Measurements from ENCODE around the gene MTUS2.
A peak's percentile ranks its signal among the peaks of the same experiment; 100 is the strongest.

The MTUS2 gene

GRCh38 chr13:29369060-29369743, 549.1 kb downstream of the MTUS2 start:
- ChIA-PET POLR2A (interaction anchor here (0.6 kb wide), 1 partner anchor 9 kb away, joined by 3 read pairs; no protein-coding TSS in a partner anchor), CTCF (interaction anchor here (1.1 to 1.2 kb wide), 2 partner anchors 13 to 556 kb away, joined by 3 to 4 read pairs; no protein-coding TSS in a partner anchor)

GRCh38 chr13:29379281-29379680, 559.1 kb downstream of the MTUS2 start:
- H3K27ac ChIP-seq (ENCODE audit: insufficient read depth in 1 of 2, low read depth in 1 of 2, low read length in 2 of 2, poor library complexity in 1 of 2, severe bottlenecking in 2 of 2): no peak overlapping the region
- no peaks in the 10 kb centered on the region for H3K4me1 ChIP-seq (ENCODE audit: control extremely low read depth in 1 of 4, control insufficient read depth in 4 of 4, insufficient read depth in 4 of 4, low read length in 3 of 4)
- no peaks in the 10 kb centered on the region for H3K27me3 ChIP-seq (replicated peaks in 2 of 5; ENCODE audit: control insufficient read depth in 4 of 5, insufficient read depth in 5 of 5, low read length in 4 of 5)
- DNase-seq: no peak
- ChIA-PET POLR2A (no interaction called here), CTCF (no interaction called here)
- peaks cover 2 to 11% (median 7%) of the 10 kb centered on the region in 5 experiments for H3K9me3 ChIP-seq (ENCODE audit: control extremely low read depth in 1 of 5, control insufficient read depth in 4 of 5, insufficient read depth in 2 of 5, low read depth in 1 of 5, low read length in 4 of 5)
- no peak overlapping the region for H3K4me3 ChIP-seq (ENCODE audit: control insufficient read depth in 1 of 7, extremely low read depth in 1 of 7, insufficient read depth in 4 of 7, low read depth in 2 of 7, low read length in 6 of 7)
- WGBS (ENCODE audit: insufficient coverage): 97% methylated on average over 3 of the region's 4 CpGs
- no peaks in the 10 kb centered on the region for H3K36me3 ChIP-seq (ENCODE audit: control insufficient read depth in 4 of 4, insufficient read depth in 4 of 4, low read length in 3 of 4)

More at GRCh38 chr13:29369060-29369743, 549.1 kb downstream of the MTUS2 start:
- peak; percentile 66 to 91 (median 86) for DNase-seq
- H3K36me3 ChIP-seq (ENCODE audit: control insufficient read depth in 4 of 4, insufficient read depth in 4 of 4, low read length in 3 of 4): no peaks in the 10 kb centered on the region
- H3K27me3 ChIP-seq (replicated peaks in 2 of 5; ENCODE audit: control insufficient read depth in 4 of 5, insufficient read depth in 5 of 5, low read length in 4 of 5): peaks cover 0 to 5% (median 0%) of the 10 kb centered on the region in 5 experiments
- no peak overlapping the region for H3K27ac ChIP-seq (ENCODE audit: insufficient read depth in 1 of 2, low read depth in 1 of 2, low read length in 2 of 2, poor library complexity in 1 of 2, severe bottlenecking in 2 of 2)
- peaks cover 0 to 7% (median 3%) of the 10 kb centered on the region in 4 experiments for H3K4me1 ChIP-seq (ENCODE audit: control extremely low read depth in 1 of 4, control insufficient read depth in 4 of 4, insufficient read depth in 4 of 4, low read length in 3 of 4)
- H3K4me3 ChIP-seq (ENCODE audit: control insufficient read depth in 1 of 7, extremely low read depth in 1 of 7, insufficient read depth in 4 of 7, low read depth in 2 of 7, low read length in 6 of 7): no peak overlapping the region
- 10% methylated on average over 8 of the region's 8 CpGs for WGBS (ENCODE audit: insufficient coverage)
- H3K9me3 ChIP-seq (ENCODE audit: control extremely low read depth in 1 of 5, control insufficient read depth in 4 of 5, insufficient read depth in 2 of 5, low read depth in 1 of 5, low read length in 4 of 5): peaks cover 0 to 5% (median 0%) of the 10 kb centered on the region in 5 experiments

DNA sequence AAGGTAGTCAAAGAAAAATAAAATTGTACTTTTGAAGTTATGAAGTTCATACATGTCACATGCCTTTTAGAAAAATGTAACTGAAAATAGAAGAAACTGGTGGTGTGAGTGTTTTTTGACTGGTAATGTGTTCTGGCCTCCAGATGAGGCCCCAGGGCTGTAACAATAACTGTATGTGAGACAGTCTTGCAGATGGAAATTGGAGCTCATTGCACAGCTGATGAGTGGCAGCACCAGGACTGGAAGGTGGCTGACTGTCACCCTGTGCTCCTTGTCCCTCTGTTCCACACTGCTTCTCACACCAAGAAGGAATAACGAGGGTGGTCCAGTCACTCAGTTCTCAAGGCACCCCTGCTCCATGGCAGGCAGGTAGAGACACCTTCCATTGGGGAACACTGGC, 559.7 kb downstream of the MTUS2 start:
- CTCF ChIA-PET: no interaction called here
- Histone ChIP-seq H3K4me3 (ENCODE audit: control insufficient read depth in 1 of 7, extremely low read depth in 1 of 7, insufficient read depth in 4 of 7, low read depth in 2 of 7, low read length in 6 of 7) (no peak overlapping the region), H3K27ac (ENCODE audit: insufficient read depth in 1 of 2, low read depth in 1 of 2, low read length in 2 of 2, poor library complexity in 1 of 2, severe bottlenecking in 2 of 2) (no peak overlapping the region), H3K4me1 (ENCODE audit: control extremely low read depth in 1 of 4, control insufficient read depth in 4 of 4, insufficient read depth in 4 of 4, low read length in 3 of 4) (no peaks in the 10 kb centered on the region), H3K27me3 (replicated peaks in 2 of 5; ENCODE audit: control insufficient read depth in 4 of 5, insufficient read depth in 5 of 5, low read length in 4 of 5) (no peaks in the 10 kb centered on the region), H3K9me3 (ENCODE audit: control extremely low read depth in 1 of 5, control insufficient read depth in 4 of 5, insufficient read depth in 2 of 5, low read depth in 1 of 5, low read length in 4 of 5) (peaks cover 1 to 11% (median 7%) of the 10 kb centered on the region in 5 experiments), H3K36me3 (ENCODE audit: control insufficient read depth in 4 of 4, insufficient read depth in 4 of 4, low read length in 3 of 4) (no peaks in the 10 kb centered on the region)
- POLR2A ChIA-PET: no interaction called here
- 0% methylated on average over 1 of the region's 1 CpG for WGBS (ENCODE audit: insufficient coverage)
- DNase-seq: no peak

DNA sequence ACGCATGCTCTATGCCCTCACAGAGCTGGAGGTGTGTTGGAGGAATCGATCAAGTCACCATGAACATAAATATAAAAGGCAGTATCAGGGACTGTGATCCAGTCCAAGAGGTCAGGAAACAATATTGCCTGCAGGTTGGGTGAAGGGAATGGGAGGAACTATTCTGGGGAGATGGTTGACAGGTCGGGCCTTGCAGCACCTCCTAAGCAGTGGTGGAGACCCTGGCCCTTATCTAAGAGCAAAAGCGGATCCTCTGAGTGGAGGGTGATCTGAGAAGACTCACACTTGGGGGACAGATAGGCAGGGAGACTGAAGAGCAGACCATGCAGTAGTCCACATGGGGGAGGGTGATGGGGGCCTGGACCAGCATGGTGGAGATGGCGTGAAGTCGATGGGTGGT, 561.9 kb downstream of the MTUS2 start:
- ChIA-PET CTCF (no interaction called here), POLR2A (no interaction called here)
- 97% methylated on average over 4 of the region's 6 CpGs for WGBS (ENCODE audit: insufficient coverage)
- no peak for DNase-seq
- Histone ChIP-seq H3K4me3 (ENCODE audit: control insufficient read depth in 1 of 7, extremely low read depth in 1 of 7, insufficient read depth in 4 of 7, low read depth in 2 of 7, low read length in 6 of 7) (no peak overlapping the region), H3K9me3 (ENCODE audit: control extremely low read depth in 1 of 5, control insufficient read depth in 4 of 5, insufficient read depth in 2 of 5, low read depth in 1 of 5, low read length in 4 of 5) (peaks cover 0 to 11% (median 7%) of the 10 kb centered on the region in 5 experiments), H3K27me3 (replicated peaks in 2 of 5; ENCODE audit: control insufficient read depth in 4 of 5, insufficient read depth in 5 of 5, low read length in 4 of 5) (no peaks in the 10 kb centered on the region), H3K4me1 (ENCODE audit: control extremely low read depth in 1 of 4, control insufficient read depth in 4 of 4, insufficient read depth in 4 of 4, low read length in 3 of 4) (no peaks in the 10 kb centered on the region), H3K36me3 (ENCODE audit: control insufficient read depth in 4 of 4, insufficient read depth in 4 of 4, low read length in 3 of 4) (no peaks in the 10 kb centered on the region), H3K27ac (ENCODE audit: insufficient read depth in 1 of 2, low read depth in 1 of 2, low read length in 2 of 2, poor library complexity in 1 of 2, severe bottlenecking in 2 of 2) (no peak overlapping the region)

GRCh38 chr13:29383476-29383875, 563.3 kb downstream of the MTUS2 start:
- ChIA-PET POLR2A (no interaction called here), CTCF (interaction anchor here (1.8 kb wide), 1 partner anchor 19 kb away, joined by 4 read pairs; no protein-coding TSS in a partner anchor)
- peaks cover 0 to 11% (median 6%) of the 10 kb centered on the region in 5 experiments for H3K9me3 ChIP-seq (ENCODE audit: control extremely low read depth in 1 of 5, control insufficient read depth in 4 of 5, insufficient read depth in 2 of 5, low read depth in 1 of 5, low read length in 4 of 5)
- H3K4me1 ChIP-seq (ENCODE audit: control extremely low read depth in 1 of 4, control insufficient read depth in 4 of 4, insufficient read depth in 4 of 4, low read length in 3 of 4): no peaks in the 10 kb centered on the region
- no peak overlapping the region for H3K27ac ChIP-seq (ENCODE audit: insufficient read depth in 1 of 2, low read depth in 1 of 2, low read length in 2 of 2, poor library complexity in 1 of 2, severe bottlenecking in 2 of 2)
- no peak overlapping the region for H3K4me3 ChIP-seq (ENCODE audit: control insufficient read depth in 1 of 7, extremely low read depth in 1 of 7, insufficient read depth in 4 of 7, low read depth in 2 of 7, low read length in 6 of 7)
- H3K36me3 ChIP-seq (ENCODE audit: control insufficient read depth in 4 of 4, insufficient read depth in 4 of 4, low read length in 3 of 4): no peaks in the 10 kb centered on the region
- DNase-seq: no peak
- WGBS (ENCODE audit: insufficient coverage): 88% methylated on average over 5 of the region's 5 CpGs
- H3K27me3 ChIP-seq (replicated peaks in 2 of 5; ENCODE audit: control insufficient read depth in 4 of 5, insufficient read depth in 5 of 5, low read length in 4 of 5): no peaks in the 10 kb centered on the region

GRCh38 chr13:29384466-29384865, 564.3 kb downstream of the MTUS2 start:
- Histone ChIP-seq H3K4me3 (ENCODE audit: control insufficient read depth in 1 of 7, extremely low read depth in 1 of 7, insufficient read depth in 4 of 7, low read depth in 2 of 7, low read length in 6 of 7) (no peak overlapping the region), H3K9me3 (ENCODE audit: control extremely low read depth in 1 of 5, control insufficient read depth in 4 of 5, insufficient read depth in 2 of 5, low read depth in 1 of 5, low read length in 4 of 5) (peaks cover 0 to 3% (median 0%) of the 10 kb centered on the region in 5 experiments), H3K4me1 (ENCODE audit: control extremely low read depth in 1 of 4, control insufficient read depth in 4 of 4, insufficient read depth in 4 of 4, low read length in 3 of 4) (no peaks in the 10 kb centered on the region), H3K27ac (ENCODE audit: insufficient read depth in 1 of 2, low read depth in 1 of 2, low read length in 2 of 2, poor library complexity in 1 of 2, severe bottlenecking in 2 of 2) (no peak overlapping the region), H3K27me3 (replicated peaks in 2 of 5; ENCODE audit: control insufficient read depth in 4 of 5, insufficient read depth in 5 of 5, low read length in 4 of 5) (no peaks in the 10 kb centered on the region), H3K36me3 (ENCODE audit: control insufficient read depth in 4 of 4, insufficient read depth in 4 of 4, low read length in 3 of 4) (no peaks in the 10 kb centered on the region)
- 75% methylated on average over 3 of the region's 3 CpGs for WGBS (ENCODE audit: insufficient coverage)
- DNase-seq: peak in 1 of 3 donors; percentile 30
- POLR2A ChIA-PET: no interaction called here
- CTCF ChIA-PET: interaction anchor here (0.6 to 1.8 kb wide), 2 partner anchors 20 to 22 kb away, joined by 3 to 4 read pairs; no protein-coding TSS in a partner anchor

DNA sequence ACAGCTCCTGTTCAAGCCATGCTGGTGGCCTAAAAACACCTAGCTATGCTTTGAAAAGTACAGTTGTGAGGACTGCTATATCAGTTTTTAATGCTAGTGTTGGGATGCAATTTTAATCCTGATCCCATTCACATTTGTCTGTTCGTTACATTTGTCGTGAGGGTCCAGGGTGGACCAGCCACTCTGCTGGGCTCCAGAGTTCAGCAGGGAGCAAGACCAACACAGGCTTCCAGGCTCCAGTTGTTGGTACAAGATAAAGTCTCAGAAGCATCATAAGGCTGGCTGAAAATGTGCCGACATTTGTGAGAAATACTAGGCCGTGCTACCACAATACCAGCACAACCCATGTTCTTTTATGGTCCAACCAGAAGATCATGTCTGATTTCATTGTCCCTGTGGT, 564.7 kb downstream of the MTUS2 start:
- no peaks in the 10 kb centered on the region for H3K36me3 ChIP-seq (ENCODE audit: control insufficient read depth in 4 of 4, insufficient read depth in 4 of 4, low read length in 3 of 4)
- 93% methylated on average over 4 of the region's 4 CpGs for WGBS (ENCODE audit: insufficient coverage)
- H3K4me3 ChIP-seq (ENCODE audit: control insufficient read depth in 1 of 7, extremely low read depth in 1 of 7, insufficient read depth in 4 of 7, low read depth in 2 of 7, low read length in 6 of 7): no peak overlapping the region
- ChIA-PET CTCF (interaction anchor here (0.6 to 1.8 kb wide), 2 partner anchors 21 to 22 kb away, joined by 3 to 4 read pairs; no protein-coding TSS in a partner anchor), POLR2A (no interaction called here)
- H3K4me1 ChIP-seq (ENCODE audit: control extremely low read depth in 1 of 4, control insufficient read depth in 4 of 4, insufficient read depth in 4 of 4, low read length in 3 of 4): no peaks in the 10 kb centered on the region
- no peaks in the 10 kb centered on the region for H3K27me3 ChIP-seq (replicated peaks in 2 of 5; ENCODE audit: control insufficient read depth in 4 of 5, insufficient read depth in 5 of 5, low read length in 4 of 5)
- H3K9me3 ChIP-seq (ENCODE audit: control extremely low read depth in 1 of 5, control insufficient read depth in 4 of 5, insufficient read depth in 2 of 5, low read depth in 1 of 5, low read length in 4 of 5): peaks cover 0 to 3% (median 0%) of the 10 kb centered on the region in 5 experiments
- no peak overlapping the region for H3K27ac ChIP-seq (ENCODE audit: insufficient read depth in 1 of 2, low read depth in 1 of 2, low read length in 2 of 2, poor library complexity in 1 of 2, severe bottlenecking in 2 of 2)
- DNase-seq: no peak

All from common myeloid progenitor, CD34-positive (primary cell).